CD4-positive, CD25-positive, alpha-beta regulatory T cell (primary cell): ENCODE results near the gene HDAC3. TPM values are rescaled to one million over a fixed set of nuclear protein-coding genes. Genes with fewer than 3 reads are reported as not detected.

Experiments
- ATAC-seq, 2 donors: fragments of 150-1000 bp; cut with Tn5 transposase; one replicate each; pipeline ENCODE4 v1.10.0; 2021; ENCODE audit warnings: low read depth in 2 of 2, moderate number of reproducible peaks in 2 of 2, moderate library complexity in 1 of 2
- DNase-seq, 3 donors: peaks; one replicate each; pipeline versions ENCODE4 v3.0.0 to v3.0.0-alpha.2; 2012 to 2022; ENCODE audit warnings: mixed read lengths in 1 of 3
- H3K27ac ChIP-seq: one replicate; pipeline ENCODE4 v1.7.0; 2013; ENCODE audit warnings: mild to moderate bottlenecking, low read length; ENCODE audit not compliant: insufficient read depth, poor library complexity, severe bottlenecking
- H3K27me3 ChIP-seq: one replicate; pipeline ENCODE4 v1.7.0; 2013; ENCODE audit warnings: low read length; ENCODE audit not compliant: control insufficient read depth, insufficient read depth
- H3K36me3 ChIP-seq: one replicate; pipeline ENCODE4 v1.7.0; 2013; ENCODE audit warnings: mild to moderate bottlenecking, low read length, moderate library complexity; ENCODE audit not compliant: control insufficient read depth, insufficient read depth
- H3K4me1 ChIP-seq: 2 replicates; pipeline ENCODE4 v1.7.0; 2013; ENCODE audit warnings: mild to moderate bottlenecking, low read length; ENCODE audit not compliant: insufficient read depth, control insufficient read depth, poor library complexity, severe bottlenecking
- H3K4me3 ChIP-seq: one replicate; pipeline ENCODE4 v1.7.0; 2013; ENCODE audit warnings: low read depth, mild to moderate bottlenecking, low read length, moderate library complexity
- H3K9me3 ChIP-seq, 2 experiments: 1 replicate in 1 of 2; 2 replicates in 1 of 2; pipeline ENCODE4 v1.7.0; 2013; ENCODE audit warnings: low read length in 2 of 2, mild to moderate bottlenecking in 1 of 2, moderate library complexity in 1 of 2; ENCODE audit not compliant: control insufficient read depth in 2 of 2
- H3K27ac Mint-ChIP-seq, 3 donors: one replicate each; pipeline ENCODE4 v1.8.0; 2020 to 2022; ENCODE audit warnings: mild to moderate bottlenecking in 3 of 3, mixed read lengths in 3 of 3, moderate library complexity in 2 of 3
- H3K27me3 Mint-ChIP-seq: one replicate; pipeline ENCODE4 v1.8.0; 2022; ENCODE audit warnings: mild to moderate bottlenecking, mixed read lengths
- H3K36me3 Mint-ChIP-seq: one replicate; pipeline ENCODE4 v1.8.0; 2020; ENCODE audit warnings: mixed read lengths
- H3K4me1 Mint-ChIP-seq, 4 donors: one replicate each; pipeline ENCODE4 v1.8.0; 2020 to 2022; ENCODE audit warnings: mixed read lengths in 4 of 4, mild to moderate bottlenecking in 1 of 4
- H3K4me3 Mint-ChIP-seq, 4 donors: one replicate each; pipeline ENCODE4 v1.8.0; 2020 to 2022; ENCODE audit warnings: mild to moderate bottlenecking in 4 of 4, mixed read lengths in 4 of 4, moderate library complexity in 3 of 4
- H3K9me3 Mint-ChIP-seq, 7 donors: one replicate each; pipeline ENCODE4 v1.8.0; 2020 to 2022; ENCODE audit warnings: mixed read lengths in 7 of 7, mild to moderate bottlenecking in 3 of 7, moderate library complexity in 2 of 7
- polyA plus RNA-seq, 4 donors: library from polyadenylated mRNA; unstranded; fragments of 300-500 nt; fragmentation: Illumina TruSeq; gene quantifications; one replicate each; pipeline ENCODE4 v1.2.3, GENCODE V29; 2021
- total RNA-seq: library from RNA; stranded (reverse); gene quantifications from one replicate; pipeline ENCODE4 v1.2.3, GENCODE V29; 2022

HDAC3 gene
- total and polyA plus RNA-seq, 5 donors from 2014 or later = 83.9 to 102 (median 96.0) TPM

GRCh38 chr5:141647242-141647641, 10.6 kb upstream of the HDAC3 start:
- no peaks in the 10 kb centered on the region for H3K9me3 ChIP-seq
- Mint-ChIP-seq H3K27ac (peak overlapping the region in 1 of 3 donors; percentile 73), H3K4me3 (peak overlapping the region in 1 of 4 donors; percentile 46), H3K4me1 (peaks cover 7 to 52% (median 32%) of the 10 kb centered on the region in 4 donors), H3K36me3 (peaks cover 28% of the 10 kb centered on the region), H3K27me3 (no peaks in the 10 kb centered on the region), H3K9me3 (no peaks in the 10 kb centered on the region)
- ATAC-seq = no peak
- no peak overlapping the region for H3K4me3 ChIP-seq
- peaks cover 49% of the 10 kb centered on the region for H3K36me3 ChIP-seq
- H3K27ac ChIP-seq = no peak overlapping the region
- no peak for DNase-seq
- peaks cover 30% of the 10 kb centered on the region for H3K4me1 ChIP-seq
- no peaks in the 10 kb centered on the region for H3K27me3 ChIP-seq

GRCh38 chr5:141646026-141646425, 9.4 kb upstream of the HDAC3 start:
- Mint-ChIP-seq H3K27ac (peak overlapping the region in 1 of 3 donors; percentile 27), H3K9me3 (no peaks in the 10 kb centered on the region), H3K4me3 (no peak overlapping the region), H3K4me1 (peaks cover 4 to 43% (median 31%) of the 10 kb centered on the region in 4 donors), H3K27me3 (no peaks in the 10 kb centered on the region), H3K36me3 (peaks cover 30% of the 10 kb centered on the region)
- ATAC-seq = no peak
- Histone ChIP-seq H3K9me3 (no peaks in the 10 kb centered on the region), H3K4me1 (peaks cover 22% of the 10 kb centered on the region), H3K27me3 (no peaks in the 10 kb centered on the region), H3K27ac (no peak overlapping the region), H3K4me3 (no peak overlapping the region), H3K36me3 (peaks cover 53% of the 10 kb centered on the region)
- DNase-seq = no peak

GRCh38 chr5:141641634-141642267, 5.1 kb upstream of the HDAC3 start:
- peaks cover 41% of the 10 kb centered on the region for H3K36me3 ChIP-seq
- H3K4me3 ChIP-seq = no peak overlapping the region
- Mint-ChIP-seq H3K27ac (peak overlapping the region in 1 of 3 donors; percentile 37), H3K4me1 (peaks cover 3 to 23% (median 17%) of the 10 kb centered on the region in 4 donors), H3K27me3 (no peaks in the 10 kb centered on the region), H3K36me3 (peaks cover 24% of the 10 kb centered on the region), H3K4me3 (peak overlapping the region in 1 of 4 donors; percentile 46), H3K9me3 (no peaks in the 10 kb centered on the region)
- H3K27me3 ChIP-seq = no peaks in the 10 kb centered on the region
- ATAC-seq = no peak
- H3K4me1 ChIP-seq = peaks cover 19% of the 10 kb centered on the region
- peak in 1 of 3 donors; percentile 46 for DNase-seq
- no peaks in the 10 kb centered on the region for H3K9me3 ChIP-seq
- H3K27ac ChIP-seq = no peak overlapping the region

- Histone ChIP-seq H3K36me3 (peaks cover 31% of the 10 kb centered on the region), H3K9me3 (no peaks in the 10 kb centered on the region), H3K4me3 (no peak overlapping the region), H3K27me3 (no peaks in the 10 kb centered on the region), H3K27ac (no peak overlapping the region), H3K4me1 (peaks cover 24% of the 10 kb centered on the region)
- Mint-ChIP-seq H3K4me1 (peaks cover 3 to 25% (median 17%) of the 10 kb centered on the region in 4 donors), H3K36me3 (peaks cover 18% of the 10 kb centered on the region), H3K27ac (peak overlapping the region; percentile 37 to 79 (median 75)), H3K9me3 (no peaks in the 10 kb centered on the region), H3K27me3 (no peaks in the 10 kb centered on the region), H3K4me3 (peak overlapping the region in 3 of 4 donors; percentile 24 to 46 (median 41))
- DNase-seq (no peak), ATAC-seq (no peak)
Measured at GRCh38 chr5:141640698-141641097, 4.0 kb upstream of the HDAC3 start.

GRCh38 chr5:141640051-141640415, 3.4 kb upstream of the HDAC3 start:
- H3K9me3 ChIP-seq = no peaks in the 10 kb centered on the region
- H3K27me3 ChIP-seq = no peaks in the 10 kb centered on the region
- no peak for ATAC-seq
- H3K27me3 Mint-ChIP-seq = no peaks in the 10 kb centered on the region
- peaks cover 25% of the 10 kb centered on the region for H3K36me3 ChIP-seq
- no peak overlapping the region for H3K4me3 ChIP-seq
- peaks cover 16% of the 10 kb centered on the region for H3K36me3 Mint-ChIP-seq
- no peak for DNase-seq
- peaks cover 31% of the 10 kb centered on the region for H3K4me1 ChIP-seq
- H3K4me3 Mint-ChIP-seq = peak overlapping the region in 1 of 4 donors; percentile 46
- no peak overlapping the region for H3K27ac ChIP-seq
- H3K4me1 Mint-ChIP-seq = peaks cover 7 to 32% (median 21%) of the 10 kb centered on the region in 4 donors
- H3K9me3 Mint-ChIP-seq = no peaks in the 10 kb centered on the region
- H3K27ac Mint-ChIP-seq = no peak overlapping the region

- no peaks in the 10 kb centered on the region for H3K9me3 ChIP-seq
- H3K4me3 Mint-ChIP-seq = peak overlapping the region in 1 of 4 donors; percentile 99
- H3K27me3 Mint-ChIP-seq = no peaks in the 10 kb centered on the region
- H3K9me3 Mint-ChIP-seq = no peaks in the 10 kb centered on the region
- peaks cover 36% of the 10 kb centered on the region for H3K4me1 ChIP-seq
- H3K27ac ChIP-seq = no peak overlapping the region
- no peak overlapping the region for H3K4me3 ChIP-seq
- H3K36me3 ChIP-seq = peaks cover 22% of the 10 kb centered on the region
- no peak for ATAC-seq
- H3K36me3 Mint-ChIP-seq = peaks cover 13% of the 10 kb centered on the region
- peak overlapping the region in 1 of 3 donors; percentile 96 for H3K27ac Mint-ChIP-seq
- H3K4me1 Mint-ChIP-seq = peaks cover 10 to 37% (median 25%) of the 10 kb centered on the region in 4 donors
- no peak for DNase-seq
- H3K27me3 ChIP-seq = no peaks in the 10 kb centered on the region
Measured at GRCh38 chr5:141639357-141640050, 2.9 kb upstream of the HDAC3 start.

GRCh38 chr5:141638771-141639170, 2.1 kb upstream of the HDAC3 start:
- Mint-ChIP-seq H3K4me1 (peaks cover 17 to 45% (median 32%) of the 10 kb centered on the region in 4 donors), H3K9me3 (no peaks in the 10 kb centered on the region), H3K4me3 (peak overlapping the region; percentile 92 to 99 (median 95)), H3K27ac (peak overlapping the region; percentile 94 to 96 (median 95)), H3K36me3 (peaks cover 16% of the 10 kb centered on the region), H3K27me3 (no peaks in the 10 kb centered on the region)
- no peak for DNase-seq
- Histone ChIP-seq H3K27me3 (no peaks in the 10 kb centered on the region), H3K9me3 (no peaks in the 10 kb centered on the region), H3K36me3 (peaks cover 15% of the 10 kb centered on the region), H3K4me3 (no peak overlapping the region), H3K27ac (no peak overlapping the region), H3K4me1 (peaks cover 43% of the 10 kb centered on the region)
- ATAC-seq = no peak
